Liver (tissue), 9 donors: ENCODE results near the gene UGGT2. TPM values are rescaled to one million over a fixed set of nuclear protein-coding genes. Genes with fewer than 3 reads are reported as not detected.

Experiments
- DNase-seq: peaks from one replicate; pipeline ENCODE4 v3.0.0-alpha.2; 2017; ENCODE audit warnings: low spot score
- H3K27ac ChIP-seq, 2 donors: one replicate each; pipeline ENCODE4 v1.7.0; 2013; ENCODE audit warnings: inconsistent platforms in 2 of 2, low read length in 2 of 2, control low read depth in 1 of 2, low read depth in 1 of 2, mild to moderate bottlenecking in 1 of 2
- H3K27me3 ChIP-seq, 4 donors: one replicate each; pipeline versions ENCODE4 v1.6.1 to v1.7.0; 2013; ENCODE audit warnings: low read length in 3 of 4, inconsistent platforms in 1 of 4, mild to moderate bottlenecking in 1 of 4, moderate library complexity in 1 of 4; ENCODE audit not compliant: control insufficient read depth in 4 of 4, insufficient read depth in 4 of 4
- H3K36me3 ChIP-seq, 4 donors: one replicate each; pipeline versions ENCODE4 v1.6.1 to v1.7.0; 2013; ENCODE audit warnings: low read length in 3 of 4, mild to moderate bottlenecking in 3 of 4, low read depth in 1 of 4, moderate library complexity in 1 of 4; ENCODE audit not compliant: control insufficient read depth in 4 of 4, insufficient read depth in 3 of 4
- H3K4me1 ChIP-seq, 4 donors: one replicate each; pipeline versions ENCODE4 v1.6.1 to v1.7.0; 2013; ENCODE audit warnings: low read length in 3 of 4, mild to moderate bottlenecking in 3 of 4, moderate library complexity in 1 of 4; ENCODE audit not compliant: control insufficient read depth in 4 of 4, insufficient read depth in 4 of 4
- H3K4me3 ChIP-seq, 3 donors: one replicate each; pipeline versions ENCODE4 v1.6.1 to v1.7.0; 2013; ENCODE audit warnings: low read length in 3 of 3, control low read depth in 1 of 3, low read depth in 1 of 3, mild to moderate bottlenecking in 1 of 3
- H3K9ac ChIP-seq, 2 donors: one replicate each; pipeline ENCODE4 v1.7.0; 2013; ENCODE audit warnings: low read length in 2 of 2, mild to moderate bottlenecking in 2 of 2, moderate library complexity in 2 of 2, control low read depth in 1 of 2, low read depth in 1 of 2
- H3K9me3 ChIP-seq, 4 donors: one replicate each; pipeline versions ENCODE4 v1.6.1 to v1.7.0; 2013; ENCODE audit warnings: low read length in 3 of 4; ENCODE audit not compliant: control insufficient read depth in 4 of 4
- EGR1 ChIP-seq, 2 donors: IDR thresholded peaks; 2 replicates each; pipeline ENCODE4 v1.6.1; 2016 to 2018; ENCODE audit warnings: antibody characterized with exemption in 2 of 2, low read depth in 2 of 2
- FOXA1 ChIP-seq: IDR thresholded peaks from 2 replicates; pipeline ENCODE4 v1.6.1; 2016; ENCODE audit warnings: antibody characterized with exemption
- FOXA2 ChIP-seq: IDR thresholded peaks from 2 replicates; pipeline ENCODE4 v1.6.1; 2016; ENCODE audit warnings: antibody characterized with exemption
- HNF4A ChIP-seq, 2 donors: conservative IDR thresholded peaks; 2 replicates each; pipeline ENCODE4 v1.6.1; 2016; ENCODE audit warnings: antibody characterized with exemption in 2 of 2, mild to moderate bottlenecking in 2 of 2
- JUND ChIP-seq, 2 donors: IDR thresholded peaks; 2 replicates each; pipeline ENCODE4 v1.6.1; 2016; ENCODE audit warnings: antibody characterized with exemption in 2 of 2
- NR2F2 ChIP-seq: IDR thresholded peaks from 2 replicates; pipeline ENCODE4 v1.6.1; 2016; ENCODE audit warnings: antibody characterized with exemption
- RAD21 ChIP-seq, 2 donors: IDR thresholded peaks; 2 replicates each; pipeline ENCODE4 v1.6.1; 2016; ENCODE audit warnings: antibody characterized with exemption in 2 of 2, mild to moderate bottlenecking in 2 of 2
- REST ChIP-seq: IDR thresholded peaks from 2 replicates; pipeline ENCODE4 v1.6.1; 2016; ENCODE audit warnings: antibody characterized with exemption, mild to moderate bottlenecking
- RXRA ChIP-seq, 2 donors: IDR thresholded peaks; 2 replicates each; pipeline ENCODE4 v1.6.1; 2017 to 2018; ENCODE audit warnings: antibody characterized with exemption in 2 of 2, mild to moderate bottlenecking in 1 of 2
- SP1 ChIP-seq: IDR thresholded peaks from 2 replicates; pipeline ENCODE4 v1.6.1; 2018; ENCODE audit warnings: antibody characterized with exemption, mild to moderate bottlenecking
- TAF1 ChIP-seq: conservative IDR thresholded peaks from 2 replicates; pipeline ENCODE4 v1.6.1; 2016; ENCODE audit warnings: antibody characterized with exemption, mild to moderate bottlenecking
- YY1 ChIP-seq: IDR thresholded peaks from 2 replicates; pipeline ENCODE4 v1.6.1; 2016; ENCODE audit warnings: antibody characterized with exemption, mild to moderate bottlenecking
- ZBTB33 ChIP-seq: IDR thresholded peaks from 2 replicates; pipeline ENCODE4 v1.6.1; 2016; ENCODE audit warnings: antibody characterized with exemption
- WGBS: extraction: QIAGEN DNeasy Blood & Tissue Kit; methylation state at CpG from one replicate; pipeline ENCODE4 v1.1.7; 2013; 5-methylcytosine and 5-hydroxymethylcytosine counted together
- polyA plus RNA-seq, 2 donors: library from polyadenylated mRNA; stranded (reverse) in 1 of 2; unstranded in 1 of 2; fragments of 200-250 nt in 1 of 2; fragments of >200 nt in 1 of 2; fragmentation: Nextera tagmentation in 1 of 2; extraction: Ambion mirVana in 1 of 2; gene quantifications; one replicate each; pipeline versions ENCODE4 v1.2.1 to v1.2.3, GENCODE V29; 2013 to 2015
- total RNA-seq, 2 donors: library from RNA; depleted of rRNA; stranded (reverse); fragments of >200 nt; gene quantifications; one replicate each; pipeline ENCODE4 v1.2.3, GENCODE V29; 2014
- TF ChIP-seq, protein P1 (sequence below): fragments of 150-350 bp; IDR thresholded peaks from 2 replicates; pipeline ENCODE4 v1.5.1; 2017; ENCODE audit warnings: improper control_type of control experiment, low read depth, low read length; ENCODE audit not compliant: missing input control
- donor health status: healthy.
- donor health status: healthy.
- donor health status: healthy.
- donor health status: healthy.
- donor health status: healthy.

Gene UGGT2
- total and polyA plus RNA-seq, 4 donors, result 5.6 to 23.0 (median 13.2) TPM

GRCh38 chr13:95893861-95894260 is 159.3 kb downstream of the UGGT2 start:
- Histone ChIP-seq H3K4me3 (no peak overlapping the region), H3K27ac (no peak overlapping the region), H3K9ac (no peak overlapping the region), H3K36me3 (peaks cover 0 to 6% (median 2%) of the 10 kb centered on the region in 4 donors), H3K4me1 (no peaks in the 10 kb centered on the region), H3K9me3 (no peaks in the 10 kb centered on the region), H3K27me3 (no peaks in the 10 kb centered on the region)
- no peak for DNase-seq
- TF ChIP-seq RXRA (IDR thresholded peaks at IDR 0.05), result no peak
- TF ChIP-seq, protein P1, sequence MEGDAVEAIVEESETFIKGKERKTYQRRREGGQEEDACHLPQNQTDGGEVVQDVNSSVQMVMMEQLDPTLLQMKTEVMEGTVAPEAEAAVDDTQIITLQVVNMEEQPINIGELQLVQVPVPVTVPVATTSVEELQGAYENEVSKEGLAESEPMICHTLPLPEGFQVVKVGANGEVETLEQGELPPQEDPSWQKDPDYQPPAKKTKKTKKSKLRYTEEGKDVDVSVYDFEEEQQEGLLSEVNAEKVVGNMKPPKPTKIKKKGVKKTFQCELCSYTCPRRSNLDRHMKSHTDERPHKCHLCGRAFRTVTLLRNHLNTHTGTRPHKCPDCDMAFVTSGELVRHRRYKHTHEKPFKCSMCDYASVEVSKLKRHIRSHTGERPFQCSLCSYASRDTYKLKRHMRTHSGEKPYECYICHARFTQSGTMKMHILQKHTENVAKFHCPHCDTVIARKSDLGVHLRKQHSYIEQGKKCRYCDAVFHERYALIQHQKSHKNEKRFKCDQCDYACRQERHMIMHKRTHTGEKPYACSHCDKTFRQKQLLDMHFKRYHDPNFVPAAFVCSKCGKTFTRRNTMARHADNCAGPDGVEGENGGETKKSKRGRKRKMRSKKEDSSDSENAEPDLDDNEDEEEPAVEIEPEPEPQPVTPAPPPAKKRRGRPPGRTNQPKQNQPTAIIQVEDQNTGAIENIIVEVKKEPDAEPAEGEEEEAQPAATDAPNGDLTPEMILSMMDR, result no peak
- no peak for TF ChIP-seq HNF4A (conservative IDR thresholded peaks at IDR 0.05)
- TF ChIP-seq TAF1, result no peak
- TF ChIP-seq YY1, result no peak
- no peak for TF ChIP-seq FOXA1
- no peak for TF ChIP-seq JUND (IDR thresholded peaks at IDR 0.05)
- TF ChIP-seq REST, result no peak
- TF ChIP-seq ZBTB33, result no peak
- TF ChIP-seq EGR1 (IDR thresholded peaks at IDR 0.05; ENCODE audit: low read depth in 2 of 2), result no peak
- no peak for TF ChIP-seq RAD21 (IDR thresholded peaks at IDR 0.05)
- no peak for TF ChIP-seq FOXA2
- TF ChIP-seq NR2F2, result no peak
- no peak for TF ChIP-seq SP1
- WGBS, result 96% methylated on average over 5 of the region's 5 CpGs

DNA sequence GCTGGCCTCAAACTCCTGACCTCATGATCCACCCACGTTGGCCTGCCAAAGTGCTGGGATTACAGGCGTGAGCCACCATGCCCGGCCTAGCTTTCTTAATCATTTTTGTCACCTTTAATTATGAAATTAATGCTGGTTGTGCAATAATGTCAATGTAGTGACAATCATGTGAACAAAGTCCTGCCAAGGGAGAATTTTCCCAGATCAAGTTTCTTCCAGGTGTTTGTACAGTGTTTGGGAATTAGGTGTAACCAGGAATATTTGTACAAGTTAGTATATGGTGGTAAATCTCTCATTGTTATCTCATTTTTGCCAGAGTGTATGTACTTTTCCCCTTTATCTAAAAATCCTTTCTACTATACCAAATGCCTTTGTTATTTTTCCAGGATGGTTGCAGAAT is 171.1 kb downstream of the UGGT2 start:
- DNase-seq, result no peak
- Histone ChIP-seq H3K4me3 (no peak overlapping the region), H3K27ac (no peak overlapping the region), H3K9me3 (no peaks in the 10 kb centered on the region), H3K4me1 (no peaks in the 10 kb centered on the region), H3K36me3 (peaks cover 0 to 9% (median 1%) of the 10 kb centered on the region in 4 donors), H3K9ac (no peak overlapping the region), H3K27me3 (no peaks in the 10 kb centered on the region)
- no peak for TF ChIP-seq NR2F2
- no peak for TF ChIP-seq HNF4A (conservative IDR thresholded peaks at IDR 0.05)
- no peak for TF ChIP-seq JUND (IDR thresholded peaks at IDR 0.05)
- TF ChIP-seq YY1, result no peak
- 79% methylated on average over 3 of the region's 3 CpGs for WGBS
